Panc1 (cell line): ENCODE measurements around the gene PML. TPM values are rescaled to one million over a fixed set of nuclear protein-coding genes. Genes with fewer than 3 reads are reported as not detected.

ENCODE experiments used
- ATAC-seq: fragments of 200-7000 bp; cut with Tn5 transposase; 2 replicates; pipeline ENCODE4 v1.9.1; 2020; ENCODE audit warnings: mild to moderate bottlenecking, moderate library complexity
- BruUV-seq: library from RNA; stranded (reverse); fragments of 400-500 nt; replicated peaks from 2 replicates; lab custom pipeline; 2021; lab: Mats Ljungman, UMichigan
- CTCF ChIA-PET: fragments of 300-600 bp; sonication (Branson Sonifier 250); formaldehyde crosslinking; loops from one replicate; lab custom pipeline; 2022; ENCODE audit warnings: antibody characterized with exemption; lab: Charles Lee
- POLR2A ChIA-PET: fragments of 300-600 bp; sonication (Branson Sonifier 250); formaldehyde crosslinking; loops from one replicate; lab custom pipeline; 2022; ENCODE audit warnings: antibody characterized with exemption; lab: Charles Lee
- DNase-seq: peaks from one replicate; pipeline ENCODE4 v3.0.0-alpha.2; 2010; ENCODE audit warnings: low read depth, low spot score
- H3K27ac ChIP-seq: 2 replicates; pipeline ENCODE4 v1.5.1; 2011; ENCODE audit warnings: mild to moderate bottlenecking, low read length, inconsistent platforms
- H3K27me3 ChIP-seq: fragments of 200-500 bp; sonication (Bioruptor generic); 2 replicates; pipeline ENCODE4 v1.6.0; 2014; ENCODE audit warnings: low read length, inconsistent platforms; ENCODE audit not compliant: control insufficient read depth, insufficient read depth
- H3K36me3 ChIP-seq: fragments of 200-500 bp; sonication (Bioruptor generic); 2 replicates; pipeline ENCODE4 v1.5.1; 2014; ENCODE audit warnings: inconsistent platforms, mild to moderate bottlenecking, low read length, moderate library complexity; ENCODE audit not compliant: control insufficient read depth, insufficient read depth
- H3K4me1 ChIP-seq: 2 replicates; pipeline ENCODE4 v1.5.1; 2011; ENCODE audit warnings: inconsistent platforms, mild to moderate bottlenecking, low read length, moderate library complexity; ENCODE audit not compliant: control insufficient read depth, insufficient read depth
- H3K4me3 ChIP-seq, 2 experiments: 2 replicates each; pipeline ENCODE4 v1.5.1; 2011 to 2012; ENCODE audit warnings: low read depth in 2 of 2, low read length in 2 of 2, mild to moderate bottlenecking in 2 of 2, inconsistent platforms in 1 of 2, moderate library complexity in 1 of 2
- H3K9me3 ChIP-seq: fragments of 200-500 bp; sonication (Bioruptor generic); 2 replicates; pipeline ENCODE4 v1.5.1; 2014; ENCODE audit warnings: low read depth, mild to moderate bottlenecking, inconsistent platforms, low read length, moderate library complexity; ENCODE audit not compliant: control insufficient read depth, insufficient read depth
- POLR2AphosphoS5 ChIP-seq: IDR thresholded peaks from 2 replicates; pipeline ENCODE4 v1.6.1; 2012; ENCODE audit warnings: mild to moderate bottlenecking, low read depth, low read length, moderate library complexity
- SIN3A ChIP-seq: IDR thresholded peaks from 2 replicates; pipeline ENCODE4 v1.6.1; 2012; ENCODE audit warnings: low read depth, mild to moderate bottlenecking, low read length, moderate library complexity, borderline replicate concordance; ENCODE audit not compliant: insufficient read depth
- TCF7L2 ChIP-seq: IDR thresholded peaks from 2 replicates; pipeline ENCODE4 v1.6.1; 2011; ENCODE audit warnings: mild to moderate bottlenecking, low read depth, low read length, inconsistent platforms
- in situ Hi-C: cut with HindIII; loops from 2 replicates; pipeline ENCODE4 v1.10.0; 2016; ENCODE audit warnings: low sequenced_read_pairs, low pct_unique_long_range_greater_than_20kb
- intact Hi-C: fragments of 100-400 bp; cut with micrococcal nuclease; formaldehyde crosslinking; loops from one replicate; pipeline ENCODE4 v1.10.0; 2022; ENCODE audit not compliant: unreplicated experiment
- total RNA-seq: library from RNA; stranded (reverse); gene quantifications from one replicate; pipeline ENCODE4 v1.2.1, GENCODE V29; 2021; ENCODE audit not compliant: unreplicated experiment
- TF ChIP-seq, protein P1 (sequence below), 2 experiments: IDR thresholded peaks; 2 replicates each; pipeline ENCODE4 v1.6.1; 2011 to 2012; ENCODE audit warnings: low read depth in 2 of 2, control low read depth in 1 of 2, low read length in 1 of 2, mild to moderate bottlenecking in 1 of 2, moderate library complexity in 1 of 2; ENCODE audit not compliant: insufficient read depth in 1 of 2
- TF ChIP-seq, protein P2 (sequence below): fragments of 450-650 bp; IDR thresholded peaks from 2 replicates; pipeline ENCODE4 v1.5.1; 2017; ENCODE audit warnings: mild to moderate bottlenecking

Gene PML
- total RNA-seq, 1 experiment from 2014 or later, result 52.2 TPM

DNA sequence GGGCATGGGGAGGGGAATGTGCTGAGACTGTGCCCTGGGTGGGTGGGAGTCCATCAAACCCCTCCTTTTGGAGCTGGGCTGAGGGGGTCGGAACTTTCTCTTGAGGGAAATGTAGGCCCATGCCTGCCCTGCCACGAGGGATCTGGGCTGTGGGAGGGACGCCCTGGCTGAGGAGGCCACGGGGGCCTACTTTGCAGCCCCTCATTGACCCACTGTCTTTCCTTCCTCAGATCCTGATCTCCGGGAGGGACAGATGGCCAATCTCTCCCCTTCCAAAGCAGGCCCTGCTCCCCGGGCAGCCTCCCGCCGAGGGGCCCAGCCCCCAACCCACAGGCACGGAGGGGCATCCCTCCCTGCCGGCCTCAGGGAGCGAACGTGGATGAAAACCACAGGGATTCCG lies 42.9 kb upstream of the PML start:
- H3K27ac ChIP-seq, result no peak overlapping the region
- ChIA-PET POLR2A (no interaction called here), CTCF (interaction anchor here (0.9 to 1.8 kb wide), 12 partner anchors 9 to 356 kb away, joined by 3 to 15 read pairs (median 6); no protein-coding TSS in a partner anchor)
- ATAC-seq (no peak), DNase-seq (no peak)
- H3K36me3 ChIP-seq, result no peaks in the 10 kb centered on the region
- peaks cover 6% of the 10 kb centered on the region; the same call in 1 of the 2 replicates for H3K4me1 ChIP-seq
- BruUV-seq, result no TSS peak
- H3K27me3 ChIP-seq, result no peaks in the 10 kb centered on the region
- in situ Hi-C loops (no loop called here), intact Hi-C loops (no loop called here)
- H3K9me3 ChIP-seq, result no peaks in the 10 kb centered on the region
- no peak for TF ChIP-seq SIN3A
- TF ChIP-seq, protein P1, sequence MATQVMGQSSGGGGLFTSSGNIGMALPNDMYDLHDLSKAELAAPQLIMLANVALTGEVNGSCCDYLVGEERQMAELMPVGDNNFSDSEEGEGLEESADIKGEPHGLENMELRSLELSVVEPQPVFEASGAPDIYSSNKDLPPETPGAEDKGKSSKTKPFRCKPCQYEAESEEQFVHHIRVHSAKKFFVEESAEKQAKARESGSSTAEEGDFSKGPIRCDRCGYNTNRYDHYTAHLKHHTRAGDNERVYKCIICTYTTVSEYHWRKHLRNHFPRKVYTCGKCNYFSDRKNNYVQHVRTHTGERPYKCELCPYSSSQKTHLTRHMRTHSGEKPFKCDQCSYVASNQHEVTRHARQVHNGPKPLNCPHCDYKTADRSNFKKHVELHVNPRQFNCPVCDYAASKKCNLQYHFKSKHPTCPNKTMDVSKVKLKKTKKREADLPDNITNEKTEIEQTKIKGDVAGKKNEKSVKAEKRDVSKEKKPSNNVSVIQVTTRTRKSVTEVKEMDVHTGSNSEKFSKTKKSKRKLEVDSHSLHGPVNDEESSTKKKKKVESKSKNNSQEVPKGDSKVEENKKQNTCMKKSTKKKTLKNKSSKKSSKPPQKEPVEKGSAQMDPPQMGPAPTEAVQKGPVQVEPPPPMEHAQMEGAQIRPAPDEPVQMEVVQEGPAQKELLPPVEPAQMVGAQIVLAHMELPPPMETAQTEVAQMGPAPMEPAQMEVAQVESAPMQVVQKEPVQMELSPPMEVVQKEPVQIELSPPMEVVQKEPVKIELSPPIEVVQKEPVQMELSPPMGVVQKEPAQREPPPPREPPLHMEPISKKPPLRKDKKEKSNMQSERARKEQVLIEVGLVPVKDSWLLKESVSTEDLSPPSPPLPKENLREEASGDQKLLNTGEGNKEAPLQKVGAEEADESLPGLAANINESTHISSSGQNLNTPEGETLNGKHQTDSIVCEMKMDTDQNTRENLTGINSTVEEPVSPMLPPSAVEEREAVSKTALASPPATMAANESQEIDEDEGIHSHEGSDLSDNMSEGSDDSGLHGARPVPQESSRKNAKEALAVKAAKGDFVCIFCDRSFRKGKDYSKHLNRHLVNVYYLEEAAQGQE (IDR thresholded peaks at IDR 0.05; ENCODE audit: insufficient read depth in 1 of 2, low read depth in 2 of 2, low read length in 1 of 2), result no peak
- no peak for TF ChIP-seq TCF7L2
- TF ChIP-seq POLR2AphosphoS5, result no peak
- TF ChIP-seq, protein P2, sequence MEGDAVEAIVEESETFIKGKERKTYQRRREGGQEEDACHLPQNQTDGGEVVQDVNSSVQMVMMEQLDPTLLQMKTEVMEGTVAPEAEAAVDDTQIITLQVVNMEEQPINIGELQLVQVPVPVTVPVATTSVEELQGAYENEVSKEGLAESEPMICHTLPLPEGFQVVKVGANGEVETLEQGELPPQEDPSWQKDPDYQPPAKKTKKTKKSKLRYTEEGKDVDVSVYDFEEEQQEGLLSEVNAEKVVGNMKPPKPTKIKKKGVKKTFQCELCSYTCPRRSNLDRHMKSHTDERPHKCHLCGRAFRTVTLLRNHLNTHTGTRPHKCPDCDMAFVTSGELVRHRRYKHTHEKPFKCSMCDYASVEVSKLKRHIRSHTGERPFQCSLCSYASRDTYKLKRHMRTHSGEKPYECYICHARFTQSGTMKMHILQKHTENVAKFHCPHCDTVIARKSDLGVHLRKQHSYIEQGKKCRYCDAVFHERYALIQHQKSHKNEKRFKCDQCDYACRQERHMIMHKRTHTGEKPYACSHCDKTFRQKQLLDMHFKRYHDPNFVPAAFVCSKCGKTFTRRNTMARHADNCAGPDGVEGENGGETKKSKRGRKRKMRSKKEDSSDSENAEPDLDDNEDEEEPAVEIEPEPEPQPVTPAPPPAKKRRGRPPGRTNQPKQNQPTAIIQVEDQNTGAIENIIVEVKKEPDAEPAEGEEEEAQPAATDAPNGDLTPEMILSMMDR, result no peak
- H3K4me3 ChIP-seq, result no peak overlapping the region

DNA sequence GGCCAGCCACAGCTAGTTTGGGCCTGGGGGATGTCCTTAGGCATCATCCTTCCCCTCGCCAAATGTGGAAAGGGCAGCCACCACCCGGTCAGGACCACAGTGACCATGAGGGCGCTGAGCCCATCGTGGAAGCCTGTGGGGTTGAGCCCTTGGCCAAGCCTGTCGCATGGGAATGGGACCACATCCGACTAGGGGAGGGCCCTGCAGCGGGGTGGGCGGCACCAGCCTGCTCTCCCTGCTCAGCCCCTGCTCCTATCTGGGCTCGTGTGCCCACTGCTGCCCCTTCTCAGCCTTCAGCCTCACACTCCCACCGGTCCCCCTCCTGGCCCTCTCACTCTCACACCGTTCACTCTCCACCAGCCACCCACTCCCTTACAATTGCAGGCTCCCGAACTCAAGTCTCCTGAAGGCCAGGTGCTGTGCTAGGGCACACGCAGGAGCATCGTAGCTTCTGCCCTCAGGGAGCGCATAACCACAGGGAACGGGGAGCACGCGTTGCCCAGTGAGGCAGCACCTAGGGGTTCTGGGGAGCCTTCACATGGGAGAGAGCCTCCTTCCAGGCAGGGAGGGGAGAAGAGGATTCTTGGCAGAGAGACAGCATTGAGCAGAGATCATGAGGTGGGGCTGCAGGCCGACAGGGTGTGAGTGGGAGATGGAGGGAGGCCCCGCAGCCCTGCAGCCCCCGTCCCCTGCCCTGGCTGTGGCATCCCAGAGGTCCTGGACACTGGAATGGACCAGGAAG lies 42.2 kb upstream of the PML start:
- Histone ChIP-seq H3K27ac (no peak overlapping the region), H3K4me3 (no peak overlapping the region), H3K4me1 (peaks cover 6% of the 10 kb centered on the region; the same call in 1 of the 2 replicates), H3K27me3 (no peaks in the 10 kb centered on the region), H3K36me3 (no peaks in the 10 kb centered on the region), H3K9me3 (no peaks in the 10 kb centered on the region)
- TF ChIP-seq, protein P2, result no peak
- no peak for TF ChIP-seq POLR2AphosphoS5
- TF ChIP-seq, protein P1 (IDR thresholded peaks at IDR 0.05; ENCODE audit: insufficient read depth in 1 of 2, low read depth in 2 of 2, low read length in 1 of 2), result no peak
- TF ChIP-seq TCF7L2, result no peak
- no peak for TF ChIP-seq SIN3A
- BruUV-seq, result no TSS peak
- in situ Hi-C loops (no loop called here), intact Hi-C loops (no loop called here)
- POLR2A ChIA-PET, result no interaction called here
- CTCF ChIA-PET, result interaction anchor here (1.4 to 1.8 kb wide), 2 partner anchors 21 to 84 kb away, joined by 8 to 15 read pairs; no protein-coding TSS in a partner anchor
- ATAC-seq, result no peak
- DNase-seq, result no peak
